HepG2 (cell line): Measurements from ENCODE around the gene ACACB. TPM values are rescaled to one million over a fixed set of nuclear protein-coding genes. Genes with fewer than 3 reads are reported as not detected.

Experiments used
- ATAC-seq: fragments of 200-7000 bp; cut with Tn5 transposase; 3 replicates; pipeline ENCODE4 v1.9.1; 2020; ENCODE audit warnings: mild to moderate bottlenecking, moderate library complexity
- BruUV-seq: library from RNA; stranded (reverse); fragments of 400-500 nt; replicated peaks from 2 replicates; lab custom pipeline; 2021; lab: Mats Ljungman, UMichigan
- CTCF ChIA-PET: fragments of 300-600 bp; formaldehyde crosslinking; extraction: SDS; loops from one replicate; lab custom pipeline; 2021; ENCODE audit warnings: low total read pairs, inconsistent platforms, low intra/inter-chr PET ratio; lab: Yijun Ruan, JAX
- POLR2A ChIA-PET: fragments of 350-600 bp; sonication (Branson Sonifier 250); formaldehyde crosslinking; loops from one replicate; lab custom pipeline; 2020; ENCODE audit warnings: antibody characterized with exemption, inconsistent platforms; lab: Yijun Ruan, JAX
- DNase-seq: peaks from one replicate; pipeline ENCODE4 v3.0.0-alpha.2; 2015; ENCODE audit warnings: low spot score
- FAIRE-seq: peaks from 3 replicates; lab custom pipeline; 2011; peaks lifted over from hg19 to GRCh38; lab: Jason Lieb, UNC
- H2AFZ ChIP-seq: one replicate; pipeline ENCODE4 v1.6.1; 2011; ENCODE audit warnings: low read length, inconsistent platforms
- H3K27ac ChIP-seq: fragments of 300-600 bp; 3 replicates; pipeline ENCODE4 v1.8.0; 2011; ENCODE audit warnings: mixed run types, mild to moderate bottlenecking, mixed read lengths, low read length, inconsistent platforms; ENCODE audit not compliant: insufficient read depth; ENCODE audit errors: extremely low read length
- H3K27me3 ChIP-seq, 2 experiments: fragments of 200-600 bp in 1 of 2; 2 replicates in 1 of 2; 3 replicates in 1 of 2; pipeline versions ENCODE4 v1.6.0 to v1.8.0; 2011; ENCODE audit warnings: low read length in 2 of 2, mild to moderate bottlenecking in 2 of 2, moderate library complexity in 2 of 2, inconsistent platforms in 1 of 2; ENCODE audit not compliant: insufficient read depth in 2 of 2, control insufficient read depth in 1 of 2
- H3K36me3 ChIP-seq, 2 experiments: fragments of 200-600 bp in 1 of 2; replicated peaks in 1 of 2; 2 replicates in 1 of 2; 3 replicates in 1 of 2; pipeline versions ENCODE4 v1.5.1 to v1.8.0; 2011; ENCODE audit warnings: low read length in 2 of 2, inconsistent platforms in 1 of 2; ENCODE audit not compliant: insufficient read depth in 2 of 2, control insufficient read depth in 1 of 2
- H3K4me1 ChIP-seq: 2 replicates; pipeline ENCODE4 v1.5.1; 2012; ENCODE audit warnings: low read length, inconsistent platforms; ENCODE audit not compliant: insufficient read depth
- H3K4me2 ChIP-seq: 2 replicates; pipeline ENCODE4 v1.6.0; 2011; ENCODE audit warnings: low read depth, low read length, inconsistent platforms
- H3K4me3 ChIP-seq, 3 experiments: fragments of 200-600 bp in 1 of 3; sonication (generic), shearing (Covaris generic) in 1 of 3; replicated peaks in 1 of 3; 2 replicates each; pipeline ENCODE4 v1.5.1; 2011 to 2016; ENCODE audit warnings: low read length in 3 of 3, inconsistent platforms in 2 of 3, low read depth in 2 of 3, mild to moderate bottlenecking in 2 of 3, control low read depth in 1 of 3, mixed read lengths in 1 of 3; ENCODE audit not compliant: insufficient read depth in 1 of 3
- H3K79me2 ChIP-seq: one replicate; pipeline ENCODE4 v1.6.1; 2011; ENCODE audit warnings: low read length, inconsistent platforms; ENCODE audit not compliant: insufficient read depth
- H3K9ac ChIP-seq: 2 replicates; pipeline ENCODE4 v1.6.0; 2011; ENCODE audit warnings: mild to moderate bottlenecking, low read depth, low read length, inconsistent platforms; ENCODE audit not compliant: insufficient read depth
- H3K9me3 ChIP-seq: 2 replicates; pipeline ENCODE4 v1.5.1; 2012; ENCODE audit warnings: mild to moderate bottlenecking, low read length
- H4K20me1 ChIP-seq: 2 replicates; pipeline ENCODE4 v1.6.0; 2011; ENCODE audit warnings: inconsistent platforms, mild to moderate bottlenecking, low read length, moderate library complexity; ENCODE audit not compliant: insufficient read depth
- E2F1 ChIP-seq: sonication (generic); formaldehyde crosslinking; IDR thresholded peaks from 2 replicates; pipeline ENCODE4 v1.5.0; 2020; ENCODE audit warnings: missing genetic modification reagents
- MAF1 ChIP-seq: sonication (generic); formaldehyde crosslinking; IDR thresholded peaks from 2 replicates; pipeline ENCODE4 v1.5.0; 2020; ENCODE audit warnings: missing genetic modification reagents, borderline replicate concordance
- SMAD9 ChIP-seq: sonication (generic); formaldehyde crosslinking; IDR thresholded peaks from 2 replicates; pipeline ENCODE4 v1.5.1; 2020; ENCODE audit warnings: mild to moderate bottlenecking, missing genetic modification reagents
- SNRNP70 ChIP-seq: fragments of 200-400 bp; formaldehyde crosslinking; IDR thresholded peaks from 2 replicates; pipeline ENCODE4 v1.6.1; 2017; ENCODE audit warnings: mild to moderate bottlenecking, low read depth, low read length, moderate library complexity
- TRIM24 ChIP-seq: sonication (generic); formaldehyde crosslinking; IDR thresholded peaks from 2 replicates; pipeline ENCODE4 v1.8.0; 2022; ENCODE audit warnings: mild to moderate bottlenecking, missing genetic modification reagents
- ZNF10 ChIP-seq: sonication (generic); formaldehyde crosslinking; IDR thresholded peaks from 2 replicates; pipeline ENCODE4 v1.4.0; 2020; ENCODE audit warnings: mild to moderate bottlenecking, low read depth, missing genetic modification reagents, borderline replicate concordance
- ZNF138 ChIP-seq: sonication (generic); formaldehyde crosslinking; IDR thresholded peaks from 2 replicates; pipeline ENCODE4 v1.5.0; 2020; ENCODE audit warnings: mild to moderate bottlenecking, low read depth, missing genetic modification reagents
- ZNF280D ChIP-seq: sonication (generic); formaldehyde crosslinking; IDR thresholded peaks from 2 replicates; pipeline ENCODE4 v1.5.1; 2020; ENCODE audit warnings: mild to moderate bottlenecking, missing genetic modification reagents
- ZNF709 ChIP-seq: sonication (generic); formaldehyde crosslinking; IDR thresholded peaks from 2 replicates; pipeline ENCODE4 v1.5.0; 2020; ENCODE audit warnings: mild to moderate bottlenecking, missing genetic modification reagents
- WGBS: methylation state at CpG from one replicate; pipeline ENCODE4 v1.1.6; 2017; ENCODE audit warnings: low lambda C conversion rate; 5-methylcytosine and 5-hydroxymethylcytosine counted together
- in situ Hi-C: cut with HindIII; loops from 2 replicates; pipeline ENCODE4 v1.10.0; 2017; ENCODE audit warnings: low pct_unique_long_range_greater_than_20kb; ENCODE audit not compliant: extremely low pct_ligation_motif_present
- intact Hi-C: fragments of 100-400 bp; cut with micrococcal nuclease; formaldehyde crosslinking; loops from one replicate; pipeline ENCODE4 v1.10.0; 2022; ENCODE audit not compliant: unreplicated experiment
- polyA plus RNA-seq, 8 experiments: library from polyadenylated mRNA; depleted of rRNA in 3 of 8; stranded (reverse) in 7 of 8; unstranded in 1 of 8; fragments of >200 nt; fragmentation: Illumina TruSeq in 4 of 8; extraction: Trizol in 4 of 8; gene quantifications; 2 replicates each; pipeline versions ENCODE4 v1.2.1 to v1.2.3, GENCODE V29; 2011 to 2016; ENCODE audit warnings: low read depth in 4 of 8, missing spikeins in 1 of 8, mixed read lengths in 1 of 8; ENCODE audit not compliant: insufficient read depth in 1 of 8
- total RNA-seq, 5 experiments: library from RNA; depleted of rRNA; stranded (reverse); fragments of >200 nt; fragmentation: Illumina TruSeq; extraction: Trizol; gene quantifications; 2 replicates each; pipeline ENCODE4 v1.2.3, GENCODE V29; 2016; ENCODE audit warnings: low read depth in 1 of 5
- TF ChIP-seq, protein P1 (sequence below): sonication (generic); formaldehyde crosslinking; IDR thresholded peaks from 2 replicates; pipeline ENCODE4 v1.4.0; 2020; ENCODE audit warnings: mild to moderate bottlenecking, low read depth, missing genetic modification reagents
- TF ChIP-seq, protein P2 (sequence below): sonication (generic); formaldehyde crosslinking; IDR thresholded peaks from 2 replicates; pipeline ENCODE4 v1.4.0; 2020; ENCODE audit warnings: missing genetic modification reagents

Gene ACACB
- total and polyA plus RNA-seq, 2 of the 13 experiments (the other 11 are each of a cell fraction or from before 2014, with no cell fraction given) = 6.2 to 8.6 TPM

DNA sequence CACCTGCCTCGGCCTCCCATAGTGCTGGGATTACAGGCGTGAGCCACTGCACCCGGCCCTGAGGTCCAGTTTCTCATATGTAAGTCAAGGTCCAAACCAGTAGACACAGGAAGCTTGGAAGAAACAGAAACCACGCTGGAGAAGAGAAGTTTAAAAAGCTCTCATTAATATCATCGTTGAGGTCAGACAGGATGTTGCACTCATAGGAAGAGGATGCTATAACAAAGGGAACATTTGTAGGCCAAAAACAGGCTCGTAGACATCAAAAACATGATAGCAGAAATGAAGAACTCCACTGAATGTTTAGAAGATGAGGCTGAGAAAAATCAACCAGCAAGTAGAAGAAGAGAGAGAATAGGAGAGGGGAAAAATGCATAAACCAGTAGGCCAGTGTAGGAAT lies 46.8 kb downstream of the ACACB start:
- no peaks in the 10 kb centered on the region for H3K27me3 ChIP-seq
- FAIRE-seq = no peak
- no peak overlapping the region for H3K9ac ChIP-seq
- no peaks in the 10 kb centered on the region for H3K4me1 ChIP-seq
- in situ Hi-C loops = no loop called here
- no peak for TF ChIP-seq ZNF709 (CRISPR knock-in tag)
- no peak overlapping the region for H3K4me2 ChIP-seq
- H3K9me3 ChIP-seq = no peaks in the 10 kb centered on the region
- H3K4me3 ChIP-seq = no peak overlapping the region
- no peaks in the 10 kb centered on the region for H4K20me1 ChIP-seq
- H2AFZ ChIP-seq = no peak overlapping the region
- H3K79me2 ChIP-seq = peaks cover 2% of the 10 kb centered on the region
- no peak for ATAC-seq
- 88% methylated on average over 6 of the region's 6 CpGs for WGBS
- intact Hi-C loops = no loop called here
- ChIA-PET POLR2A (interaction anchor here (1.6 kb wide), 1 partner anchor 9 kb away, joined by 3 read pairs; no protein-coding TSS in a partner anchor), CTCF (no interaction called here)
- no peak overlapping the region for H3K27ac ChIP-seq
- no TSS peak for BruUV-seq
- DNase-seq = no peak
- peaks cover 2 to 15% of the 10 kb centered on the region in 2 experiments; a peak in 2 of 5 replicates for H3K36me3 ChIP-seq

DNA sequence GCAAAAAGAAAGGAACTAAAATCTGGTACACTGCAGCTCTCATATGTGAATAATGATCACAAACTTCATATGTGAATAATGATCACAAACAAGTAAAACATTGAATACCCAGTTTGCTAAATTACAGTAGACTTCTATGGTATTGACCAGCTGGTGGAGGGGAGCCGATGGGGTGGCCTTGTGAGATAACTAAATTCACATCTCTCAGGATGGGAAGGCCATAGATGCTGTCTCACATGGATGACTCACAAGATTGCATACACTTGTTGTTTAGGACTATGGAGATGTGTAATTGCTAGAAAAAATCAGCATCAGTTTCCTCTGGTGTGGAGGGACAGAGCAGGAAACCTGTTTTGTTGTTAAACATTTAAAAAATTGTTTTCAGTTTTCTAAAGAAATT lies 49.2 kb downstream of the ACACB start:
- no TSS peak for BruUV-seq
- H3K4me1 ChIP-seq = no peaks in the 10 kb centered on the region
- H3K9ac ChIP-seq = no peak overlapping the region
- CTCF ChIA-PET = no interaction called here
- POLR2A ChIA-PET = no interaction called here
- FAIRE-seq = no peak
- no peak for DNase-seq
- H4K20me1 ChIP-seq = no peaks in the 10 kb centered on the region
- H3K27me3 ChIP-seq = no peaks in the 10 kb centered on the region
- intact Hi-C loops = no loop called here
- no peak overlapping the region for H3K4me2 ChIP-seq
- H2AFZ ChIP-seq = no peak overlapping the region
- in situ Hi-C loops = no loop called here
- WGBS = 100% methylated on average over 1 of the region's 1 CpG
- H3K27ac ChIP-seq = no peak overlapping the region
- H3K36me3 ChIP-seq = peaks cover 3 to 15% of the 10 kb centered on the region in 2 experiments; a peak in 3 of 5 replicates
- ATAC-seq = no peak
- H3K4me3 ChIP-seq = no peak overlapping the region
- H3K79me2 ChIP-seq = peaks cover 2% of the 10 kb centered on the region
- no peaks in the 10 kb centered on the region for H3K9me3 ChIP-seq
- TF ChIP-seq SMAD9 (CRISPR knock-in tag) (no peak), E2F1 (no peak), ZNF280D (CRISPR knock-in tag) (no peak), ZNF10 (no peak), SNRNP70 (no peak), MAF1 (CRISPR knock-in tag) (no peak), ZNF138 (no peak), TRIM24 (no peak)
- TF ChIP-seq, protein P1, sequence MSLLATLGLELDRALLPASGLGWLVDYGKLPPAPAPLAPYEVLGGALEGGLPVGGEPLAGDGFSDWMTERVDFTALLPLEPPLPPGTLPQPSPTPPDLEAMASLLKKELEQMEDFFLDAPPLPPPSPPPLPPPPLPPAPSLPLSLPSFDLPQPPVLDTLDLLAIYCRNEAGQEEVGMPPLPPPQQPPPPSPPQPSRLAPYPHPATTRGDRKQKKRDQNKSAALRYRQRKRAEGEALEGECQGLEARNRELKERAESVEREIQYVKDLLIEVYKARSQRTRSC (CRISPR knock-in tag) = no peak
- TF ChIP-seq, protein P2, sequence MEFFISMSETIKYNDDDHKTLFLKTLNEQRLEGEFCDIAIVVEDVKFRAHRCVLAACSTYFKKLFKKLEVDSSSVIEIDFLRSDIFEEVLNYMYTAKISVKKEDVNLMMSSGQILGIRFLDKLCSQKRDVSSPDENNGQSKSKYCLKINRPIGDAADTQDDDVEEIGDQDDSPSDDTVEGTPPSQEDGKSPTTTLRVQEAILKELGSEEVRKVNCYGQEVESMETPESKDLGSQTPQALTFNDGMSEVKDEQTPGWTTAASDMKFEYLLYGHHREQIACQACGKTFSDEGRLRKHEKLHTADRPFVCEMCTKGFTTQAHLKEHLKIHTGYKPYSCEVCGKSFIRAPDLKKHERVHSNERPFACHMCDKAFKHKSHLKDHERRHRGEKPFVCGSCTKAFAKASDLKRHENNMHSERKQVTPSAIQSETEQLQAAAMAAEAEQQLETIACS (CRISPR knock-in tag) = no peak
